Natural killer cell (primary cell): ENCODE data around the gene POLR2F. TPM values are rescaled to one million over a fixed set of nuclear protein-coding genes. Genes with fewer than 3 reads are reported as not detected.

Experiments
- ATAC-seq, 3 donors: fragments of 150-1000 bp in 2 of 3; fragments of 200-7000 bp in 1 of 3; cut with Tn5 transposase; 1 replicate in 1 of 3; 2 replicates in 2 of 3; pipeline ENCODE4 v1.10.0; 2021; ENCODE audit warnings: mild to moderate bottlenecking in 2 of 3, moderate library complexity in 2 of 3
- DNase-seq, 2 donors: peaks; one replicate each; pipeline versions ENCODE4 v3.0.0 to v3.0.0-alpha.2; 2013 to 2021; ENCODE audit warnings: mixed read lengths in 1 of 2
- H3K27ac ChIP-seq: one replicate; pipeline ENCODE4 v1.5.1; 2013; ENCODE audit warnings: mild to moderate bottlenecking, low read length
- H3K27me3 ChIP-seq: one replicate; pipeline ENCODE4 v1.6.1; 2013; ENCODE audit warnings: low read length; ENCODE audit not compliant: control insufficient read depth, insufficient read depth
- H3K36me3 ChIP-seq: one replicate; pipeline ENCODE4 v1.6.1; 2013; ENCODE audit warnings: low read length; ENCODE audit not compliant: control insufficient read depth, insufficient read depth
- H3K4me1 ChIP-seq: one replicate; pipeline ENCODE4 v1.6.1; 2013; ENCODE audit warnings: low read length; ENCODE audit not compliant: control insufficient read depth, insufficient read depth
- H3K4me3 ChIP-seq: one replicate; pipeline ENCODE4 v1.5.1; 2013; ENCODE audit warnings: low read length
- H3K9me3 ChIP-seq: one replicate; pipeline ENCODE4 v1.6.1; 2013; ENCODE audit warnings: low read length; ENCODE audit not compliant: control insufficient read depth, insufficient read depth
- H3K27ac Mint-ChIP-seq, 2 donors: one replicate each; pipeline ENCODE4 v1.8.0; 2022; ENCODE audit warnings: mild to moderate bottlenecking in 2 of 2, mixed read lengths in 2 of 2, moderate library complexity in 1 of 2
- H3K27me3 Mint-ChIP-seq, 2 donors: one replicate each; pipeline ENCODE4 v1.8.0; 2022; ENCODE audit warnings: low read depth in 2 of 2, mixed read lengths in 2 of 2
- H3K36me3 Mint-ChIP-seq: one replicate; pipeline ENCODE4 v1.8.0; 2022; ENCODE audit warnings: mixed read lengths
- H3K4me1 Mint-ChIP-seq, 2 donors: one replicate each; pipeline ENCODE4 v1.8.0; 2022; ENCODE audit warnings: mixed read lengths in 2 of 2
- H3K4me3 Mint-ChIP-seq: one replicate; pipeline ENCODE4 v1.8.0; 2022; ENCODE audit warnings: mild to moderate bottlenecking, moderate library complexity, mixed read lengths
- H3K9me3 Mint-ChIP-seq, 2 donors: one replicate each; pipeline ENCODE4 v1.8.0; 2022; ENCODE audit warnings: mixed read lengths in 2 of 2
- WGBS: methylation state at CpG from one replicate; pipeline ENCODE4 v1.1.7; 2013; ENCODE audit warnings: missing lambda C conversion rate; ENCODE audit not compliant: insufficient coverage; 5-methylcytosine and 5-hydroxymethylcytosine counted together
- intact Hi-C: fragments of 100-400 bp; cut with micrococcal nuclease; formaldehyde crosslinking; loops from one replicate; pipeline ENCODE4 v1.14.2; 2022
- total RNA-seq, 4 donors: library from RNA; stranded (reverse); fragments of 120-200 nt in 1 of 4; gene quantifications; one replicate each; pipeline versions ENCODE4 v1.2.3 to v1.2.4, GENCODE V29; 2013 to 2022
- TF ChIP-seq, protein P1 (sequence below): fragments of 200-600 bp; IDR thresholded peaks from one replicate; pipeline ENCODE4 v1.8.0; 2022; ENCODE audit warnings: antibody characterized with exemption

POLR2F gene
- total RNA-seq, 3 donors from 2014 or later (not counting 1 experiment from before 2014, with no cell fraction given): 38.7 to 40.6 (median 38.8) TPM

DNA sequence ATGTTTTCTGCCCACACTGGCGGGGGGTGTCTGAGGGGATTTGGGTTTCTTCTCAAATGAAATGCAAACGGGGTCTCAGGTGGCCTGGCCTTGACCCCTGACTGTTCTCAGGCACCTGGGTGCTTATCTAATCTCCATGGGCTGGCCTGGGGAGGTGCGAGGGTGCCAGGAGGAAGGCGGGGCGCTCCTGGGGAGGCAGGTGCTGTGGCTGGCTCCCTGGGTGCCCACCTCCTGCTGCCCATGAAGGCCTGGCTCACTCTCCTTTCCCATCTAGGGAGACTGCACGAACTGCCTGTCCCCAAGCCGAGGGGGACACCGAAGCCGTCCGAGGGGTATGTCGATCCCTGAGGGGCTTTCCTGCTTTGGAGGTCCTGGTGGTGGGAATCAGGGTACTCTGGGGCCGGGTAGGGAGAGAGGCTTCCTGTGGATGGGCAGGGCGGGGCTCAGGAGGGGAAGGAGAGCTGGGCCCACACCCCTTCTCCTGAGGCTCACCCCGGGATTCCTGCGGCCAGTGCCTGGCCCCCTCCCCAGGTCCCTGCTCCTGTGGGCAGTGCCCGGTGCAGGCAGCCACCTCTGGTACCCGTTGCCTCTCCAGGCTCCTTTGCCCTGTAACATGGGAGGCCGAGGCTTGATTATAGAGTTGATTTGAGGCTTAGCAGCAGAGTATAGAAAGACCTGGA lies 29.0 kb upstream of the POLR2F start:
- ATAC-seq (no peak), DNase-seq (no peak)
- Histone ChIP-seq H3K4me3 (no peak overlapping the region), H3K36me3 (peaks cover 44% of the 10 kb centered on the region), H3K9me3 (no peaks in the 10 kb centered on the region), H3K4me1 (peaks cover 5% of the 10 kb centered on the region), H3K27ac (no peak overlapping the region), H3K27me3 (no peaks in the 10 kb centered on the region)
- H3K27me3 Mint-ChIP-seq: no peaks in the 10 kb centered on the region
- no peak overlapping the region for H3K4me3 Mint-ChIP-seq
- TF ChIP-seq, protein P1, sequence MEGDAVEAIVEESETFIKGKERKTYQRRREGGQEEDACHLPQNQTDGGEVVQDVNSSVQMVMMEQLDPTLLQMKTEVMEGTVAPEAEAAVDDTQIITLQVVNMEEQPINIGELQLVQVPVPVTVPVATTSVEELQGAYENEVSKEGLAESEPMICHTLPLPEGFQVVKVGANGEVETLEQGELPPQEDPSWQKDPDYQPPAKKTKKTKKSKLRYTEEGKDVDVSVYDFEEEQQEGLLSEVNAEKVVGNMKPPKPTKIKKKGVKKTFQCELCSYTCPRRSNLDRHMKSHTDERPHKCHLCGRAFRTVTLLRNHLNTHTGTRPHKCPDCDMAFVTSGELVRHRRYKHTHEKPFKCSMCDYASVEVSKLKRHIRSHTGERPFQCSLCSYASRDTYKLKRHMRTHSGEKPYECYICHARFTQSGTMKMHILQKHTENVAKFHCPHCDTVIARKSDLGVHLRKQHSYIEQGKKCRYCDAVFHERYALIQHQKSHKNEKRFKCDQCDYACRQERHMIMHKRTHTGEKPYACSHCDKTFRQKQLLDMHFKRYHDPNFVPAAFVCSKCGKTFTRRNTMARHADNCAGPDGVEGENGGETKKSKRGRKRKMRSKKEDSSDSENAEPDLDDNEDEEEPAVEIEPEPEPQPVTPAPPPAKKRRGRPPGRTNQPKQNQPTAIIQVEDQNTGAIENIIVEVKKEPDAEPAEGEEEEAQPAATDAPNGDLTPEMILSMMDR: no peak
- no peak overlapping the region for H3K27ac Mint-ChIP-seq
- 94% methylated on average over 18 of the region's 18 CpGs for WGBS
- H3K4me1 Mint-ChIP-seq: peaks cover 6% of the 10 kb centered on the region in 2 donors
- no peaks in the 10 kb centered on the region for H3K36me3 Mint-ChIP-seq
- intact Hi-C loops: no loop called here
- no peaks in the 10 kb centered on the region for H3K9me3 Mint-ChIP-seq

DNA sequence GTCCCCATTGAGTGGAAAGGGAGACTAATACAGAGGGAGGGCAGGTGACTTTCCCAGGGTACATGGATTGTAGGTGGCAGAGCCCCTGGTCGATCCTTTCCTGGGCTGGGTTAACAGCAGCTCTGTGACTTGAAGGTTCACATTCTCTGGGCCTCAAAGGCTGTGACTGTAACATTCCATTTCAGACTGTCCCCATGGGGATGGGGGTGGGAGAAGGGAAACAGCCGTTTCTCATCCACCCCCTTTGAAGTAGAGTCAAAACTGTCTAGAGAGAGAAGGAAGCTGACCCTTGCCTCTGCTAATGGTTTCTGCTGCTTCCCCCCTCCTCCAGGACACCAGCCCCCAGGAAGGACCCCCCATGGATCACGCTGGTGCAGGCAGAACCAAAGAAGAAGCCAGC lies 28.2 kb upstream of the POLR2F start:
- H3K4me1 Mint-ChIP-seq: peaks cover under 1 to 1% of the 10 kb centered on the region in 2 donors

DNA sequence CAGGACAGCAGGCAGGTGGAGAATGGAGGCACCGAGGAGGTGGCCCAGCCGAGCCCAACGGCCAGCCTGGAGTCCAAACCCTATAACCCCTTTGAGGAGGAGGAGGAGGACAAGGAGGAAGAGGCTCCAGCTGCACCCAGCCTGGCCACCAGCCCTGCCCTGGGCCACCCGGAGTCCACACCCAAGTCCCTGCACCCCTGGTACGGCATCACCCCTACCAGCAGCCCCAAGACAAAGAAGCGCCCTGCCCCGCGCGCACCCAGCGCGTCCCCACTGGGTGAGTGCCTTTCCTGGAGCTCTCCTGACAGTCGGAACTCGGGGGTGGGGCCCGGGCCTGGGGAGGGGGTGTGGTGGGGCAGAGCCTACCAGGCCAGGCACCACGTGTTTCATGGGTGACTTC lies 27.7 kb upstream of the POLR2F start:
- no peak for ATAC-seq
- H3K27me3 Mint-ChIP-seq: no peaks in the 10 kb centered on the region
- H3K36me3 ChIP-seq: peaks cover 44% of the 10 kb centered on the region

More for the DNA sequence above, 28.2 kb upstream of the POLR2F start:
- peaks cover 1% of the 10 kb centered on the region for H3K4me1 ChIP-seq
- 89% methylated on average over 1 of the region's 3 CpGs for WGBS
- no peak overlapping the region for H3K4me3 ChIP-seq
- ATAC-seq: no peak
- H3K36me3 Mint-ChIP-seq: no peaks in the 10 kb centered on the region
- H3K36me3 ChIP-seq: peaks cover 44% of the 10 kb centered on the region
- H3K27me3 ChIP-seq: no peaks in the 10 kb centered on the region
- H3K9me3 ChIP-seq: no peaks in the 10 kb centered on the region
- intact Hi-C loops: no loop called here
- H3K9me3 Mint-ChIP-seq: no peaks in the 10 kb centered on the region
- H3K27ac Mint-ChIP-seq: no peak overlapping the region
- no peak for DNase-seq
- TF ChIP-seq, protein P1: no peak
- no peak overlapping the region for H3K27ac ChIP-seq
- H3K4me3 Mint-ChIP-seq: no peak overlapping the region
- no peaks in the 10 kb centered on the region for H3K27me3 Mint-ChIP-seq

More for the DNA sequence above, 27.7 kb upstream of the POLR2F start:
- Mint-ChIP-seq H3K36me3 (no peaks in the 10 kb centered on the region), H3K27ac (no peak overlapping the region), H3K9me3 (no peaks in the 10 kb centered on the region), H3K4me1 (peaks cover 0 to 4% of the 10 kb centered on the region in 2 donors), H3K4me3 (no peak overlapping the region)
- Histone ChIP-seq H3K9me3 (no peaks in the 10 kb centered on the region), H3K4me1 (no peaks in the 10 kb centered on the region), H3K27ac (no peak overlapping the region), H3K4me3 (no peak overlapping the region), H3K27me3 (no peaks in the 10 kb centered on the region)
- intact Hi-C loops: no loop called here
- WGBS: 96% methylated on average over 14 of the region's 15 CpGs
- TF ChIP-seq, protein P1: no peak
- DNase-seq: no peak
